ENCODE results near the gene RGS14.
"Not testable (repeated sequence)": the region's sequence is repeated elsewhere in the genome, so short reads cannot be mapped to it uniquely, and the experiment has no call there.

Gene RGS14

DNA sequence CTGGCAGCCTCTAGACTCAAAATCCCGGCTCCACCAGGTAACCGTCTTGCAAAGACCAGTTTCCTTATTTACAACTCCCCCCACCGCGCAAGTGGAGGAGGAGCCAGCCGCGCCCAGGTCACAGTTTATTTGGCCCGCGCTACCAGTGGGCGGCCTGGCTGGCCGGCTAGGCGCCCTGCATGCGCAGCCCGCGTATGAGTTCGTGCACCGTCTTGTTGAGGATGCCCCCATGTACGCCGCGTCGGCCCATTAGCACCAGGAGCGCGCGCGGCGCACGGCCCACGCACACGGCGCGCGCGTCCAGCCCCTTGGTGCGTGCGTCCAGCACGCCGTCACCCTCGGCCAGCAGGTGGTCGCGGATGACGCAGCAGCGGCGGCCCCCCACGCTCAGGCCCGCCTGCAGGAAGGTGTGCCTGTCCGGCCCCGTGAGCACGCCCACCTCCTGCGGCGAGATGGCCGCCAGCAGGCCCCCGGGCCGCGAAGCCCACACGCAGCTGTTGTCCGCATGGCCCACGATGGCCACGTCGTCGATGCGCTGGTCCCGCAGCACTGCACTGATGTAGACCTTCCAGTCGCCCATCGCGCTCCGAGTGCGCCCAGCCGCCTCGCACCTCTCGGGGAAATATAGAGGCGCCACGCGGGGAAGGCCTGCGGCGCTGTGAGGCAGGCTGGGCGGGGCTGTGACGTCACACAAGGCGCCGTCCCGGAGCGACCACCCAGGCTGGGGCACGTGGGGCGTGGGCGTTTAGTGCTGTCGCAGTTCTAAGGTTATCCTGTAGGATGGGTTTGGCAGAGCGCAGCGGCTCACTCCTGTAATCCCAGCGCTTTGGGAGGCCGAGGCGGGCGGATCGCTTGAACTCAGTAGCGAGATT is 42.5 kb downstream of the RGS14 start, which contains the start of gene PFN3:
Gene PFN3, minus strand, starts transcription at position 665 of the 872 bp plus-strand sequence. Its CDS starts 85 bp downstream, at position 580.
- DNase-seq = peak in 1 of 58 donors; percentile 22

DNA sequence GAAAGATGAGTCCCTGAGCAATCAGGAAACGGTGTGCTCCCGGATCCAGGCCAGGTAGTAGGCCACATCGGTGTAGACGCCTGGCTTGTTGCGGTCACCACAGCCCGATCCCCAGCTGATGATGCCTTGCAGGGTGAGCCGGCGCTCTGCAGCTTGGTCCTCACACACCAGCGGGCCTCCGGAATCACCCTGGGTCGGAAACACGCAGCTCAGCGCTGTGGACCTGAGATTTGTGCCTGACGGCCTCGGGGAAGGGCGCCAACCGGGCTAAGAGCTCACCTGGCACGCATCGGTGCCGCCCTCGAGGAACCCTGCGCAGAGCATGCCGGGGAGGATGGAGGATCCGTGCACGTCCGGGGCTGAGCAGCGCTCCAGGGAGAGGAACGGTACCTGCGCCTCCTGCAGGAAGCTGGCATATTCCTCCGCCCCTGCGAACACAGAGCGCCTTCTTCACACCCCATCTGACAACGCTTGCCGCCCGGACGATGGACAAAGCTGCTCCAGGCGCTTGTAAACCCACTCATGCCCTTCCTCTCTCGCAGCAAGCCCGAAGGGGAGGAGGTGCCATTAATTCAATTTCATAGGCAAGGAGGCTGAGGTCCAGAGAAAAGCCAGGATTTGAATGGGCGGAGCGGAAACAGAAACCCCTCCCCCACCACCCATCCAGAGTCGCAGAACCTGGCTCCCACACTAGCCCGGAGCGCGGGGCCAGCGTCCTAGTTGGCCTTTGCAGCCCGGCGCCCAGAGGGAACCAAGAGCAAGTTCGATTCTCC is 44.7 kb downstream of the RGS14 start:
- peak in 25 of 58 donors; percentile 6 to 69 (median 34) for DNase-seq

DNA sequence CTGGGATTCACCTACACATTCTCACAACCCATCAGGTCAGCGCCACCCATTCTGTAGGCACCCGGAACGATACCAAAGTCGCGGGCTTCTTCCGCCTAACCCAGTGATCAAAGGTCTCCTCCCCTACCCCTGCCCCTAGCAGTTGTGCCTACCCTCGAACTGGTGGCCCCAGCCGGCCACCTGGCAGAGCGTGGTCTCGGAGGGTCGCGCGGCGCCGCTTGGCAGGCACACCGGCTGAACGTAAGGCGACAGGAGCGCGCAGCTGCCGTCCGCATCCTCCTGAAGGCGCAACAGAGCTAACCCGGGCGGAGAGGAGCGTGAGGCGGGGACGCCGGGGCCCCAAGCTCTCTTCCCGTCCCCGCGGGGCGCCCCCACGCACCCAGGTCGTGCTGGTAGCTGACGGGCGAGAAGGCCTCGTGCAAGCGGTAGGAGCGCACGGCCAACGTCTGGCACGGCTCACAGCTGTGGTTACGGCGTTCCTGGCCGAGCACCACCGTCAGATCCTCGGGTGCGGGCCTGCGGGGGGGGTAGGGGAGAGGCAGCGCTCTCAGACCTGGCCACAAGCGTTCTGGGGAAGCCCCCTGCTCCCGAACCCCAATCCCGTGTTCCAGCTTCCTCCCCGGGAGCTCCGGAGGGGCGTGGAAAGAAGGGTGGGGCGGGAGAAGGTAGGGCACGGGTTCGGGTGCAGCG is 45.5 kb downstream of the RGS14 start:
- DNase-seq = peak in 4 of 58 donors; percentile 24 to 53 (median 32)

DNA sequence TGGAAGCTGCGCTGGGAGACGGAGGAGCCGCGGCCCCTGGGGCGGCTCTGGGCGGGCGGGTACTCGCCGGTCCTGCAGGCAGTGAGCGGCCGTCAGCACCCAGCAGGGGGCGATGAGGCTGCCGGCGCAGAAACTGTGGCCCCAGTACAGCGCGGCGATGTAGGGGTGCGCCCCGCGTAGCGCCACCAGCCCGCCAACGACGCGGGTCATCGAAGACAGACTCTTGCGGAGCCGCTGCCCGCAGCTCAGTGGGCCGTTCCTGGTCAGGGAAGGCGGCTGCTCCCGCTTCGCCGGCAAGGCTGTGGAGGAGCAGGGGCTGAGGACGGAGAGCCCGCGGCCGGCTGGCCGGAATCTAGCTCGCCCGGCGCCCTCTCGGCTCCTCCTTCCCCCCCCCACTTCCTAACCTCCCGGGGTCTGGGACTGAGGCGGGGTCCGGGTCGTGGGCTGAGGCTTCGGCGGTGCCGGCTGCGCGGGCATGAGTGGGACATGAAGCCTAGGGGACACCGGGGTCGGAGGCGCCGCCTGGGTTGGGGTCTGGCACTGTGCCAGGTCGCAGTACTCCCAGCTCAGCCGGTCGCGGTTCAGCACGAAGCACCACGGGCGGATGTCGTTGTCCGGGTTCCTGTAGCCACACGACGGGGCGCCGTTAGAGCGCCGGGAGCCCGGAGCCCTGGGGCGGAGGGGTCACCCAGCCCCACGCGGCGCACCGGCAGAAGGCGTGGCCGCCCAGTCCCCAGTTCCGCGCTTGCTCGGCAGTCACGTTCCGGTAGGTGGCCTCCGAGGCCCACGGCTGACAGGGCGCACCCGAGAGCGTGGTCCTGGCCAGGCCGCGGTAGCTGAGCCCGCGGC is 46.3 kb downstream of the RGS14 start:
- peak in 50 of 58 donors; percentile 6 to 75 (median 52) for DNase-seq

DNA sequence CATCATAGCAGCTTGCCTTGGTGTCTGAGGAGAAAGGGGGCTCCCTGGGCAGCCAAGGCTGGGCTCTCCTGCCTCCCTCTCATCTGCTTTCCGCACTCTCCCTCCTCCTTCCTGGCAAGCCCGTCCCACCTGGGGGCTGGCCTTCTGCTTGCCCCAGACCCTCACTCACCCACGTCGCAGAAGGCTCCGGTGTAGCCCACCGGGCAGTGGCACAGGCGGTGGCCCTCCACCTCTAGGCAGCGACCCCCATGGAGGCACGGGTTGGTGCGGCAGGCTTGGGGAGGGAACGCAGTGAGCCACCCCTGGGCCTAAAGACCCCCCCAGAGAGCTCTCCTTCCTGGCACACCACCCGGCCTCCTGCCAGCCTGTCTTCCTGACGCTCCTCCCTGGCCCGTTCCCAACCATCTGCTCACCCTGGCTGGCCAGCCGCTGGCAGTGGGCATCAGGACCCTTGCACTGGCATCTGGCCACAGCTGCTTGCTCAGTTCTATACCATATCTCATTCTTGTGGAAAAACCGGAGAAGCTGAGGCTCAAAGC is 47.0 kb downstream of the RGS14 start:
- DNase-seq = peak in 1 of 58 donors; percentile 31

DNA sequence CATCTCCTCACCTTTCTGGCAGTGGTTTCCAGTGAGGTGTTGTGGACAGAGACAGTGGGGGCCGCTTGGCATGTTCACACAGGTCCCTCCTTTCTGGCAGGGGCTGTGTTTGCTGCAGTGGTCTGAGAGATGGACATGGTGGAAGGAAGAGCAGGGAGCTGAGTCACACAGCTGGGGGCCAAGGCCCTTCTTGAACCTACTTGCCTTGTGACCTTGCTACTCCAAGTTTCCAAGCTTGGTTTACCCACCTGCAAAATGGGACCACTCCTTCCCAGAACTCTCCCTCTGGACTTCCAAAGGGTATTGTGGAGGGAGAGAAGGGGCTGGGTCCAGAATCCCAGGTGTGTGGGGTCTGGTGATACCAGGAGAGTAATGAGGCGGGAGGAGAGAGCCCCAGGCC is 47.6 kb downstream of the RGS14 start:
- no peak for DNase-seq

DNA sequence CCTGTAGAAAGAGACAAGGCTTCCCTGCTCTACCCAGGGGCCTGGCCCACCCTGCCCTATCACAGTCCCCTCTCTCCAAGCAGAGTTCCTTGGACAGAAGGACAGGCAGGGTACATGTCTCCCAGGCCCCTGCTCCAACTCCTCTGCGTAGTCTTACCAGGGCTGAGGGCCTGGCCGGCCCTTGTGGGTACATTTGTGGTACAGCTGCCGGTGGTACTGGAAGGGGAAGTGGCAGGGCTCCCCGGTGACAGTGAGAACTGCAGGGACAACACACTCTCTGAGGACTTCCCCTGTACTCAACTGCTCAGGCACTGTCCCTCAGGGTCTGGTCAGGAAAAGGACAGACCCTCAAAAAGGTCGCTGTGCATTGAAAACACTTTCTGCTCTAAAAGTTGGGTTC is 48.1 kb downstream of the RGS14 start:
- peak in 2 of 58 donors; percentile 5 to 17 for DNase-seq

DNA sequence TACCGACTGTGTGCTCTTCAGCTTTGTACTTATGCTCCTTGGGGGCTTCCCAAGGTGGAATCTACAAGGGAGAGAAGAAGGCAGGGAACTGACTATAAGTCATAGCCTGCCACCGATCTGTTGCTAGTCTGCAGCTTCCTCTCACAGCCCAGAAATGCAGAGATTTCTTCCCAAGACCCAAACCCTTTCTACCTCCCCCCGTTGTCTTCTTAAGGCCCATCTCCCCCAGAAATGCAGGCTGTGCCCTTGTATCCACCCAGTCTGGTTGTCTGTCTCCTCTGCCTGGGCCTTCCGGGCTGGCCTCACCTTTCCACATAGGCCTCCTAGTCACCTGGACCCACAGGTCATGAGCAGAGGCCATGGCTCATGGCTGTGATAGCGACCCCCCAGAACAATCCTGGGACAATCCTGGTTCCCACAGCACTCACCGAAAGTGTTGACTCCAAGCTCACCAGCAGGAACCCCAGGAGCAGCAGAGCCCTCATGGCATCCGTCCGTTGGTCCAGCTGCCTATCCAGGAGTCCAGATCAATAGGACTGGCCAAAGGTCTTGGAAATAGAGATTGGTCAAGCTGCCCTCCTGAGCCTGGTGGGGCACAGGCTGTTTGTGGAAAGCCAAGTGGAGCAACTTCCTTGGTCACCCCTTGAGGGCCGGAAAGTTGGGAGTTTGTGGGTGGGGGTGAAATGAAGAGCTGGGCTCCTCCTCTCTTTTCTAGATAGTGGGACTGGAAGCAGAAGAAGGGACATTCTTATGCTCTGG is 51.5 kb downstream of the RGS14 start, which contains the start of gene F12:
Gene F12, minus strand, starts transcription at position 522 of the 759 bp plus-strand sequence. Its CDS starts 37 bp downstream, at position 485.
- no peak for DNase-seq

DNA sequence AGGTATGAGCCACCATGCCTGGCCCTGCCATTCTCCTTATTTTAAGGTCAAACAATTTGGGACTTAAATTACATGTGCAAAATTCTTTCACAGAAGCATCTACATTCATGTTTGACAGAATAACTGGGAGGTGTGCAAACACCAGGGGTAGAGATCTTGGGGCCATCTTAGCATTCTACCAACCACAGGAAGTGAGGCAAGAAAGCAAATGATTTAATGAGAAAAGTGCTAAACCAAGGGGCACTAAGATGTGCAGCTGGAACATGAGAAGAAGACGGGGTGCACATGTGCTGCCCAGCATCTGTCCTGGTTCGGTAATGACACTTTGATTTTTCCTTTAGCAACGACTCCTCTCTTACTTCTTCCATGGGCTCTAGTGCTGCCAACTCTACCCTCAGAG is 52.9 kb downstream of the RGS14 start:
- no peak for DNase-seq

DNA sequence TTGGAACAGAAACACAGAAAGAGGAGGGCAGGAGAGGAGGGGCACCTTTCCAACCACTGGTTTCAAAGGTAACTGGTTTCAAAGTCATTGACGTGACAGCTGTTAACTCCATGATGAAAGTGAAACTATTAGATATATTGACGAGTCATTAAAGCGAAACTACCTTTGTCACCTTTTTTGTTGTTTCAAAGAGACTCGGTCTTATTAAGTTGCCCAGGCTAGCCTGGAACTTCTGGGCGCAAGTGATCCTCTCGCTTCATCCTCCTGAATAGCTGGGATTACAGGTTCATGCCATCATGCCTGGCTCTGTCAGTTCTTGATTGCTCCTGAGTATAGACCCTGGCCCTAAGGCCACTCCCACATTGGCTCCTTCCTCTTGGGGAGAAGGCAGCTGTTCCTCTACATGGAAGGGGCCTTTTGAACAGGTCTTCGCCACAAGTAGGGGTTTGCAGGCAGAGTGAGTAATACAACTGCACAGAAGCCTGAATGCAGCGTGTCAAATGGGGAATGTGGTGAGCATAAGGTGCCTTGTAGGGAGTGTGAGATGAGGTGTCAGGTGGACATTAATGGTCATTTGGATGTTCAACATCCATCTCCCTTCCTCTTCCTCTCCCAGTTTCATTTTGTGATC is 55.0 kb downstream of the RGS14 start:
- no peak for DNase-seq

DNA sequence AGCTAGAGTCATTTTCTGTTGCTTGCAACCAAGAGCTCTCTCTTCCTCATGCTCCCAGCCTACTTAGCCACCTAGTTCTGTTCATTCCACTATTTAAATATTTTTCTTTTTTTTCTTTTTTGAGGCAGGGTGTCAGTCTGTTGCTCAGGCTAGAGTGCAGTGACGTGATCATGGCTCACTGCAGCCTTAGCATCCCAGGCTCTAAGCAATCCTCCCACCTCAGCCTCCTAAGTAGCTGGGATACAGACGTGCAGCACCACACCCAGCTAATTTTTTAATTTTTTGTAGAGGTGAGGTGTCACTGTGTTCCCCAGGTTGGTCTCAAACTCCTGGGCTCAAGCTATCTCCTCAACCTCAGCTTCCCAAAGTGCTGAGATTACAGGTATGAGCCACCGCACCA is 56.8 kb downstream of the RGS14 start:
- DNase-seq = no peak

DNA sequence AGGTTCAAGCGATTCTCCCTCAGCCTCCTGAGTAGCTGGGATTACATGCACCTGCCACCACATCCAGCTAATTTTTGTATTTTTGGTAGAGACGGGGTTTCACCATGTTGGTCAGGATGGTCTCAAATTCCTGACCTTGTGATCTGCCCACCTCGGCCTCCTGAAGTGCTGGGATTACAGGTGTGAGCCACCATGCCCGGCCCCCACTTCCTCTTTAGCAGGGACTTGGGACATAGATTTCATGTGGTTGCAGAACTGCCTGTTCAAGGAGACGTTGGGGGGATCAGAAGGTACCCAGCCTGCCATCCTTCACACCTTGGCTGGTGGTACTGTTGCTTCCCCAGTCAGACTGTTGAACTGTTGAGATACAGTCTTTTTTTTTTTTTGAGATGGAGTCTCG is 59.4 kb downstream of the RGS14 start:
- not testable (repeated sequence) for DNase-seq

DNA sequence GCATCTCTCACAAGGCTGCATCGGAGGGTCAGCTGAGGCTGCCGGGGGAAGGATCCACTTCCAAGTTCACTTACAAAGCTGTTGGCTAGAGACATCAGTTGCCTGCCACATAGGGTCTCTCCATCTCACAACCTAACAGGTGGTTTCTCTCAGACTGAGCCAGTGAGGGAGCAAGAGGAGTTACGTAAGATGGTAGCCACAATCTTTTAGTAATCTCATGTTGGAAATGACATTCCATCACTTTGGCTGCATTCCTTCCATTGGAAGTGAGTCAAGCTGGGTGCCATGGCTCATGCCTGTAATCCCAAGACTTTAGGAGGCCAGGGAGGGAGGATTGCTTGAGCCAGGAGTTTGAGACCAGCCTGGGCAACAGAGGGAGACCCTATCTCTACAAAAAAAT is 61.3 kb downstream of the RGS14 start:
- DNase-seq = no peak

DNA sequence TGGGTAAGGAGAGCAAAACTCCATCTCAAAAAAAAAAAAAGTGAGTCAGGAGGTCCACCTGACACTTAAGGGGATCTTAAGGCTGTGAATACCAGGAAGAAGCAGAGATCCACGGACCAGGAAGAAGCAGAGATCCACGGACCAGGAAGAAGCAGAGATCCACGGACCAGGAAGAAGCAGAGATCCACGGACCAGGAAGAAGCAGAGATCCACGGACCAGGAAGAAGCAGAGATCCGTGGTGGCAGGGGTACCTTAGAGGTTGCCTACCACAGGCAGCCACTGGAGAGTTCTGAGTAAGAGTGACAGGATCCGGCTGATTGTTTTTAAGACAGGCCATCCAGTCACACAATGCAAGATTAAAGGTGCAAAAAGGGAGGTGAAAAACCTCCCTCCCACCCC is 62.7 kb downstream of the RGS14 start:
- not testable (repeated sequence) for DNase-seq

DNA sequence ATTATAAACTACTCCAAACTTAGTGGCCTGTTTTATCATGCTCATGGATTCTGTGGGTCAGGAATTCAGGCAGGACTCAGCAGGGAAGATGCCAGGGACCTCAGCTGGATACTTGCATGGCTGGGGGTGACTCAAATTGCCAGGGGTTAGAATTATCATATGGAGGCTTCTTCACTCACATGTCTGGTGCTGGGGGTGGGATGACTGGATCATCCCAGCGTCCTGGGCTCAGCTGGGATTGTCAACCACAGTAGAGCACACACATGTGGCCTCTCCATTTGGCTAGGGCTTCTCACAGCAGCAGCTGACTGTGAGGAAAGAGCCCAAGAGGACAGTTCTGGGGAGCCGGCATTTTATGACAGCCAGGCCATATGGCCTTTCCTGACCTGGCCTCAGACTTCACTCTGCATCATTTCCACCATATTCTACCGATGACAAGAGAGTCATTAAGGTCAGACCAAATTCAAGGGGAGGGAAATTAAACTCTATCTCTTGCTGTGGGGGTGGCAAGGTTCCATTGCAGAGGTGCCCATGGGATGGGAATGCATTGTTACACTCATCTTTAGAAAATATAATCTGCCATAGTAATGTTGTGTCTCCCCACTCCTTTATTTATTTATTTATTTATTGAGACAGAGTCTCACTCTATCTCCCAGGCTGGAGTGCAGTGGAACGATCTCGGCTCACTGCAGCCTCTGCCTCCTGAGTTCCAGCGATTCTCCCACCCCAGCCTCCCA is 63.5 kb downstream of the RGS14 start:
- DNase-seq = no peak
